Right lobe of liver (tissue), 4 donors: ENCODE data around the gene YLPM1.

Experiments
- CTCF ChIP-seq, 4 donors: fragments of 200-600 bp in 3 of 4; fragments of 450-650 bp in 1 of 4; IDR thresholded peaks; one replicate each; pipeline versions ENCODE4 v1.5.1 to v1.8.0; 2016 to 2022; ENCODE audit warnings: antibody characterized with exemption in 4 of 4, mild to moderate bottlenecking in 2 of 4
- POLR2A ChIP-seq: fragments of 450-650 bp; IDR thresholded peaks from one replicate; pipeline ENCODE4 v1.6.1; 2017; ENCODE audit warnings: antibody characterized with exemption, mild to moderate bottlenecking
- donor health status: DM: no; HTN: no; CAD: no.
- donor health status: DM: no; HTN: no; CAD: no.
- donor health status: DM: no; HTN: yes; CAD: no.

DNA sequence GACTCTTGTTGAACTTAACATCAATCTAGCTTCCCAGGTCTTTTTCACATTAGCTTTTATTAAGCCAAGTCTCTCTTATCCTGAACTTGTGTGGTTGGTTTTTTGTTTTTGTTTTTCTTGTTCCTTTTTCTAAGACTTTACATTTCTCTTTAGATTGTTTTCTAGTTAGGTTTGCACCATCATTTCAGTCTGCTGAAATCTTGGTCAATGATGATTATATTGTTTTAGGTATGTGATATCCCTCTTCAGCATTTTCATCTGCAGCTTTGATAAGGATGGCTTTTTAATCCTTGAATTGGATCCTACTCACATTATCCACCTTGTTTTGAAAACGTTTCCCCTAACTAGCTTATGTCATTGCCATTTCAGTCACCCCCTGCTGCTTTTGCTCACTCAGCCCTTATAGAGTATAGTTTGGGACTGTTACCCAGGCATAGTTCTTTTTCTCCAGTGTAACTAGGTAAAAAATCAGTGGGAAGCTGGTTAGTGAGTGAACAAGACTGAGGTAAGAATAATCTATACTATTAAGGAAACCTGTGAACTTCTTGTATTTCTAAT is 22.0 kb downstream of the YLPM1 start:
- TF ChIP-seq CTCF (IDR thresholded peaks at IDR 0.05) (no peak), POLR2A (no peak)
